Fibroblast of villous mesenchyme (primary cell): ENCODE results near the gene ITIH5. TPM values are rescaled to one million over a fixed set of nuclear protein-coding genes. Genes with fewer than 3 reads are reported as not detected.

Source experiments
- DNase-seq: peaks from one replicate; pipeline ENCODE4 v3.0.0-alpha.2; 2010; ENCODE audit warnings: low read depth
- H3K4me3 ChIP-seq: 2 replicates; pipeline ENCODE4 v1.5.1; 2011; ENCODE audit warnings: low read depth, mild to moderate bottlenecking, low read length
- total RNA-seq: library from RNA; depleted of rRNA; stranded (reverse); fragments of >200 nt; gene quantifications from 2 replicates; pipeline ENCODE4 v1.2.3, GENCODE V29; 2012
- TF ChIP-seq, protein P1 (sequence below): IDR thresholded peaks from 2 replicates; pipeline ENCODE4 v1.5.1; 2012; ENCODE audit warnings: low read depth, mild to moderate bottlenecking, low read length; ENCODE audit not compliant: insufficient read depth

Gene ITIH5
- total RNA-seq, 1 donor, result 0.43 TPM

DNA sequence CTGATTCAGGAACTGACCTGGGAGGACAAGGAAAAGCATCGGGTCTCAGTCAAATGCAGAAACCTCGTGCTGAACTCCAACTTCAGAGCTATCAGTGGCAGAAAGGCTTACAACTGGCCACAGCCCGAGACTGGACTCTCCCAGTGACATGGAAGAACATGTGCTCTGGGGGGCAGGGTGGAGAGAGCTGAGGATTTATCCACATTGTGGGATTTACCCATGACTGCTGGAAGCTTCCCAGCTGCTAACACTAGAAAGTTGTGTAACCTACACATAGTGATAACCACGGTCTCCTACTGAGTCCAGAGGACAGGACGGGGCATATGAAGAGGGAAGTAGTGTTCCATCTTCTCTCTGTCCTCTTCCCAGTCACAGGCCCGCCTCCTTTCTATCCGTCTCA, 103.4 kb downstream of the ITIH5 start:
- peak; percentile 34 for DNase-seq
- H3K4me3 ChIP-seq, result no peak overlapping the region
- TF ChIP-seq, protein P1, sequence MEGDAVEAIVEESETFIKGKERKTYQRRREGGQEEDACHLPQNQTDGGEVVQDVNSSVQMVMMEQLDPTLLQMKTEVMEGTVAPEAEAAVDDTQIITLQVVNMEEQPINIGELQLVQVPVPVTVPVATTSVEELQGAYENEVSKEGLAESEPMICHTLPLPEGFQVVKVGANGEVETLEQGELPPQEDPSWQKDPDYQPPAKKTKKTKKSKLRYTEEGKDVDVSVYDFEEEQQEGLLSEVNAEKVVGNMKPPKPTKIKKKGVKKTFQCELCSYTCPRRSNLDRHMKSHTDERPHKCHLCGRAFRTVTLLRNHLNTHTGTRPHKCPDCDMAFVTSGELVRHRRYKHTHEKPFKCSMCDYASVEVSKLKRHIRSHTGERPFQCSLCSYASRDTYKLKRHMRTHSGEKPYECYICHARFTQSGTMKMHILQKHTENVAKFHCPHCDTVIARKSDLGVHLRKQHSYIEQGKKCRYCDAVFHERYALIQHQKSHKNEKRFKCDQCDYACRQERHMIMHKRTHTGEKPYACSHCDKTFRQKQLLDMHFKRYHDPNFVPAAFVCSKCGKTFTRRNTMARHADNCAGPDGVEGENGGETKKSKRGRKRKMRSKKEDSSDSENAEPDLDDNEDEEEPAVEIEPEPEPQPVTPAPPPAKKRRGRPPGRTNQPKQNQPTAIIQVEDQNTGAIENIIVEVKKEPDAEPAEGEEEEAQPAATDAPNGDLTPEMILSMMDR, result no peak

DNA sequence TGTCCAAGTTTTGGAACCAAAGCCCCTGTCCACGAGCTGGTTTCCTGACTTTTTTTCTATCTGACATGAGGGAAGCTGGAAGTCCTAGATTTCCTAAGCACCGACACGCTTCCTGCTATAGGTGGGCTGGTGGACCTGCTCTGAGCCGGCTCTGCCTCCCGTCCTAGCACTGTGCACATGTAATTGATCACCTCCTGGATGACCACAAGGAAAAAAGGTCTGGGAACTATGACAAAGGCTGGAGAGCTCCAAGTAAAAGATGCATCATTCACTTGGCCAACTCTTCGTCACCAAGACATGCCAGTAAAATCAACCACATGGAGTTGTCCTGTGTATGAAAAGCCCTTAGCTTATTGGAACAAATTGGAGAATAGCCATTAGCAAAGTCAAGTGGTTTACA, 104.8 kb downstream of the ITIH5 start:
- TF ChIP-seq, protein P1, result no peak
- no peak for DNase-seq
- H3K4me3 ChIP-seq, result no peak overlapping the region

DNA sequence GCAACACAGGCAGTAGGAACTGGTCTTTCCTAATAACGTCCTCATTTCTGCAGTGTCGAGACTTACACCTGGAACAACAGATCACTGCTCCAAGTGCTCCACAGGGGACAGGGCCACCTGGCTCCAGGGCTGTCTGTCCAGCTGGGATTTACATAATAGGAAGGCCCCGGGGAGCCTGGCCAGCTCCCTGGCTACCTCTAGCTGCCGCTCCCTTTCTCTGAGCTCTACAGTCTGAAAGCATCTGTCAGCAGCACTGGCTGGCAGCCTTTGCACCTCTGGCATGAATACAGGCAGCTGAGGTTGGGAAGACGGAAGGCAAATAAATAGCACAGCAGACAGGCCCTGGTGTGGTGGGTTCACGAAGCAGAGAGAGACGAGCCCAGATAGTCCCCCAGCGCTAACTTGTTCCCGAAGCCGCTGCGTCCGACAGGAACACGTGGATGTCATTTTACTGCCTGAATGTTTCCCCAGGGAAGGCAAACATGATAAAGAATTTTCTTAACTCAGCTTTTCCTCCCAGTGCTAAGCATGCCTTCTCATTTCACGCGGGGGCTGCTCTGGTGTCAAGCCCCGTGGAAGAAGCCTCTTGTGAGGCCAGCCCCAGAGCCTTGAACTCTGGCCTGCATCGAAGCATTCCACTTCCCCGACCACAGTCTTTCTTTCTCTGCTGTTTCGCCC, 105.4 kb downstream of the ITIH5 start:
- TF ChIP-seq, protein P1, result no peak
- no peak for DNase-seq
- no peak overlapping the region for H3K4me3 ChIP-seq

DNA sequence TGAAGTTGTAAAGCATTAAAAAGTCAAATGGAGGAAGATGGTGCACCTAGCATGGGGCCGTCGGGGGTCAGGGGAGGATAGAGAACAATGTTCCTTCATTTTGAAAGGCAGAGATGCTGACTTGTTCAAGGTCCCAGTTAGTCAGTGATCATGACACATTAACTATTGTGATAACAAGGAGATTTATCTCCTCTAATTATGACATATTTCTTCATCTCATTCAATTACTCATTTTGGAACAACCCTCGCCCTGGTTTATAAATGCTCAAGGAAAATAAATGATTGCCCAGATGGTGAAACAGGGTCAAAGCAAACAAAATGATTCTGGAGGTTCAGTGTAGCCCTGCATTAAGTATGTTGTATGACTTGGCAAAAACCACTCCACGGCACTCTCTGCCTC, 106.2 kb downstream of the ITIH5 start:
- no peak overlapping the region for H3K4me3 ChIP-seq
- no peak for DNase-seq
- TF ChIP-seq, protein P1, result no peak

DNA sequence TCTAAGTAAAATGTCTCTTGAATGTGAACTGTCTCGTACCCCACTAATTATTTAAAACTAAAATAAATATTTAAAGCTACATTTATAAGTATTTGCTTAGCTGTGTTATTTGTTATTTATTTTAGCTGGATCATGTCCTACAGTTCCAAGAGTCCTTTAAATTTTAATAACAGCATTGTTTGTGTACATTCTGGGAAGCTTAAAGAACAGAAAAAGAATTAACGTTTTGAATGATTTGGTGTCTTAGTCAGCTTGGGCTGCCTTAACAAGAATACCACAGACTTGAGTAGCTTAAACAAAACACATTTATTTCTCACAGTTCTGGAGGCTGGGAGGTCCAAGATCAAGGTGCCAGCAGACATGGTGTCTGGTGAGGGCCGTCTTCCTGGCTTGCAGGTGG, 107.4 kb downstream of the ITIH5 start:
- DNase-seq, result no peak
- TF ChIP-seq, protein P1, result no peak
- H3K4me3 ChIP-seq, result no peak overlapping the region

DNA sequence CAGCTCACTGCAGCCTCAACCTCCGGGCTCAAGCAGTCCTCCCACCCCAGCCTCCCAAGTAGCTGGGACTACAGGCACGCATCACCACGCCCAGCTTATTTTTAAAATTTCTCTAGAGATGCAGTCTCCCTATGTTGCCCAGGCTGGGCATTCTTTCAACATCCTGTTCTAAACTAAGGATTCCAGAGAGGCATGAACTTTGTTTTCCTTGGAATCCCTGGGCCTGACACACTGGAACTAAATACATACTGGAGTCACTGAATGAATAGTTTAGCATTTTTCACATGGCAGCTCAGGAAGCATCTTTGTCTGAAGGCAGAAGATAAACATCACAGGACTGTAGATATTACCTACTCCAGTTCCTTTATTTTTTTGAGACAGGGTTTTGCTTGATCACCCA, 108.7 kb downstream of the ITIH5 start:
- H3K4me3 ChIP-seq, result no peak overlapping the region
- DNase-seq, result no peak
- TF ChIP-seq, protein P1, result no peak

DNA sequence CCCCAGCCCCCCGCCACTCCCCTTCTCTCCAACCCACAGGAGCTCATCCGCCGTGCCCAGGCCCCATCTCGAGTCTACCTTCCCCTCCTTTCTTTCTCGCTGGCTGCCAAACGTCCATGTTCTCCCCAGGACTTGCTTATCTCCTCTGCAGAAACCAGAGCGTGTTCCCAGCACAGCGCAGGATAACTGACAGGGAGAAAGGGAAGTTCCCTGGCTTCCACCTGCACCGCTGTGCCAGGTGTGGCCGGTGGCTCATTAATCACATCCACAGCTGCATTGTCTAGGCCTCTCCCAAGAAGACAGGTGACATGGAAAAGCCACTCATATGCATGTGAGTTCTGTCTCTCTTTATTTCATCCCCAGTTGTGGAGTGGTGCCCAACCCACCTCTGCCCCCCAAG, 113.2 kb downstream of the ITIH5 start:
- H3K4me3 ChIP-seq, result no peak overlapping the region
- no peak for DNase-seq
- TF ChIP-seq, protein P1, result no peak
